ENCODE results near the gene USP6.
"Not testable (repeated sequence)": the region's sequence is repeated elsewhere in the genome, so short reads cannot be mapped to it uniquely, and the experiment has no call there.

Gene USP6

GRCh38 chr17:5135726-5136579, 20.1 kb downstream of the USP6 start:
- DNase-seq (ENCODE audit: low read depth): no peak

DNA sequence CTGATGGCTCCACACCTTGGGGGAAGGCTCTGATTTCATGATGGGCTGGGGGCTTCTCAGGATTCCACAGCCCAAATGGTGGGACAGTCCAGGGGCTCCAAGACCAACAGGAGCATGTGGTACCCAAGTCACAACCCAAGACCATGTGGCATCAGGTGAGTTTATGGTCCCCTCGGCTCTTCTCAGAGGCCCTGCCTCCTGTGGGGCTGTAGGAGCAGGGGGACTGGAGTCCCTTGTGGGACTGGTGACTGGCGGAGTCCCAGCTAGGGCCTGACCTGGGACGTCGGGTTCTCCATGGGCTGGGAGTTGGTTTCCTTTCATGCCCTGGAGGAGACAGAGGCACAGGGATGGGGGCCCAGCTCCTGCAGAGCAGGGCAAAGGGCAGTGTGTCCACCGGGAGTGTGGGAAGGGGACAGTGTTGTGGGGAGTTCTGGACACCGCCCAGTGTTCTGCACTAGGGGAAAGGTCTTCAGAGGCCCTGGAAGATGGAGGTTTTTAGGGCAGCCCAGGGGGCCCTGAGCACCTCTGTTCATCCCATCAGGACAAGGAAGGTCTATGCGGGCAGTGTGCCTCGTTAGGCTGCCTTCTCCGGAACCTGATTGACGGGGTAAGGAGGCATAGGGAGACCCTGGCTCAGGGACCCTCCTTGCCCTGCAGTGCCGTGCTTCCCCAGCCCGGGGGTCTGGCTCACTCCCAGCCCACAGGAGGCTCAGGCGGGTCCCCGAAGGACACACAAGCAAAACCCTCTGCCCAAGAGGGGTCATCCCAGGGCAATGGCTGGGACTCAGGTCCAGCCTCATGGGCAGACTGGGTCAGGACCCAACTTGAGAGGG, 21.0 kb downstream of the USP6 start:
- not testable (repeated sequence) for DNase-seq (ENCODE audit: low read depth)

- not testable (repeated sequence) for DNase-seq (ENCODE audit: low read depth)
These were observed 21.8 kb downstream of the USP6 start for GRCh38 chr17:5137511-5138197.

DNA sequence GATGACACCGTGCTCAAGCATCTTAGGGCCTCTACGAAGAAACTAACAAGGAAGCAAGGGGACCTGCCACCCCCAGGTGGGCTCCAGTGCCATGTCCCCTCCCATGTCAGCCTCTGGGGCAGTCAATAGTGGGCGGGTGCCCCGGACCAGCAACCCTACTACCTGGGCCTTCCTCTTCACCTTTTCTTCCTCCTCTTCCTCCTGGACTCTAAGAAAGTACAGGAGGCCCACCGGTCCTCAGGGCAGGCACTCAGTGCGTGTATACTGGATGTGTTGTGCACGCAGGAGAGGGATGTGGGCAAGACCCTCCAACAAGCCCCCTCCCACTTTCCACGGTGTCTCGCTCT, 22.3 kb downstream of the USP6 start:
- DNase-seq (ENCODE audit: low read depth): not testable (repeated sequence)

DNA sequence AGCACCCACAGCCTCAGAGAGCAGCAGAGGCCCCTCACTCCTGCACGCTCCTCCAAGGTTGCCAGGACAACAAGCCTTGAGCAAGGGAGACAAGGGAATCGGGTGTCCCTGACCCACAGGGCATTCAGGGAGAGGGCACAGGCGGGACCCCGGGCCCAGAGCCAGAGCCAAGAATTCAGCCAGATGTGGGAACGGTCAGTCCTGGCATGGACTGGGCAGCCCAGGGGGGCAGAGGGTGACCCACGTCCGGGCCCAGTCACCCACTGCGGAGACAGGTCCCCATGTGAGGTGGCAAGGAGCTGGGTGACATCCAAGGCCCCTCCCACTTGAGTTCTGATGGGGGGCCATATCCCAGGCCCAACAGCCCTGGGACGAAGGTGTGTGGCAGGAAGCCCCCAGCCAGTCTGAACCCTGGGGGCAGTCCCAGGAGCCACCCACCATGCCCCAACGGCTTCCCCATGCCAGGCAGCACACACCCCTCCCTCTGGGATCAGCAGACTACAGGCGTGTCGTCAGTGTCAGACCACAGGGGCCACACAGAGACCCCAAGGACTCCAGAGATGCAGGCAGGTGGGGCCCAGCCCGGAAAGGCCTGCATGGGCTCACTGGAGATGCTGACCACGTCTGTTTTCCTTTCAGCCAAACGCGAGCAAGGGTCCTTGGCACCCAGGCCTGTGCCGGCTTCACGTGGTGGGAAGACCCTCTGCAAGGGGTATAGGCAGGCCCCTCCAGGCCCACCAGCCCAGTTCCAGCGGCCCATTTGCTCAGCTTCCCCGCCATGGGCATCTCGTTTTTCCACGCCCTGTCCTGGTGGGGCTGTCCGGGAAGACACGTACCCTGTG, 23.0 kb downstream of the USP6 start:
- DNase-seq (ENCODE audit: low read depth): no peak

GRCh38 chr17:5139458-5139732, 23.6 kb downstream of the USP6 start:
- no peak for DNase-seq (ENCODE audit: low read depth)

DNA sequence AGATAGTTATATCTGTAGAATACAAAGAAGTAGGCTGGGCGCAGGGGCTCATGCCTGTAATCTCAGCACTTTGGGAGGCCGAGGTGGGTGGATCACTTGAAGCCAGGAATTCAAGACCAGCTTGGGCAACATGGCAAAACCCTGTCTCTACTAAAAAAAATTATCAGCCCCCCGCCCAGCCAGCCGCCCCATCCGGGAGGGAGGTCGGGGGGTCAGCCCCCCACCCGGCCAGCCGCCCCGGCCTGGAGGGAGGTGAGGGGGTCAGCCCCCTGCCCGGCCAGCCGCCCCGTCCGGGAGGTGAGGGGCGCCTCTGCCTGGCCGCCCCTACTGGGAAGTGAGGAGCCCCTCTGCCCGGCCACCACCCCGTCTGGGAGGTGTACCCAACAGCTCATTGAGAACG, 27.0 kb downstream of the USP6 start:
- not testable (repeated sequence) for DNase-seq (ENCODE audit: low read depth)

DNA sequence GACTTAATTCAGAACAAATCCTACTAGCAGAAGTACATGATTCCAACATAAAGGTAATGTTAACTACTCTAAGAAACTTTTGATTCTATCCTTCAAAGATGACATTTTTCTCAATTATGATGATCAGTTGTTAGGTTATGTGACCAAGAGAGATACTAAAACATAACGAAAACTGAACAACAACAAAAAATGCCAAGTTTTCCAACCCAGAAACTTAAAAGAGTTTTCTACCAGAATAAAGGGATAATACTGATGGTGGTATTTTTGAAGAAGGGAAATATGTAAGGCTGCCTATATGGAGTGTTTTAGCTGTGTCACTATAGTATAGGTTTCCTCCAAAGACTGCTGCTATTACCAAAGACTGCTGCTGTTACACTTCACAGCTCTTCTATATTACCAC, 30.3 kb downstream of the USP6 start:
- not testable (repeated sequence) for DNase-seq (ENCODE audit: low read depth)

DNA sequence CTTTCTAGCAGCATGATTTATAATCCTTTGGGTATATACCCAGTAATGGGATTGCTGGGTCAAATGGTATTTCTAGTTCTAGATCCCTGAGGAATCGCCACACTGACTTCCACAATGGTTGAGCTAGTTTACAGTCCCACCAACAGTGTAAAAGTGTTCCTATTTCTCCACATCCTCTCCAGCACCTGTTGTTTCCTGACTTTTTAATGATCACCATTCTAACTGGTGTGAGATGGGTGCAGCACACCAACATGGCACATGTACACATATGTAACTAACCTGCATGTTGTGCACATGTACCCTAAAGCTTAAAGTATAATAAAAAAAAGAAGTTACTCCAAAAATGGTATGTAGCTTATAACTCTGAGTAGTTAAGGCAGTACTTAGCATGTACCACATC, 44.9 kb downstream of the USP6 start:
- not testable (repeated sequence) for DNase-seq (ENCODE audit: low read depth)

- DNase-seq (ENCODE audit: low read depth): not testable (repeated sequence)
These were observed 46.0 kb downstream of the USP6 start for GRCh38 chr17:5161793-5162192.

- DNase-seq (ENCODE audit: low read depth): no peak
These were observed 48.6 kb downstream of the USP6 start for GRCh38 chr17:5164436-5164835.

DNA sequence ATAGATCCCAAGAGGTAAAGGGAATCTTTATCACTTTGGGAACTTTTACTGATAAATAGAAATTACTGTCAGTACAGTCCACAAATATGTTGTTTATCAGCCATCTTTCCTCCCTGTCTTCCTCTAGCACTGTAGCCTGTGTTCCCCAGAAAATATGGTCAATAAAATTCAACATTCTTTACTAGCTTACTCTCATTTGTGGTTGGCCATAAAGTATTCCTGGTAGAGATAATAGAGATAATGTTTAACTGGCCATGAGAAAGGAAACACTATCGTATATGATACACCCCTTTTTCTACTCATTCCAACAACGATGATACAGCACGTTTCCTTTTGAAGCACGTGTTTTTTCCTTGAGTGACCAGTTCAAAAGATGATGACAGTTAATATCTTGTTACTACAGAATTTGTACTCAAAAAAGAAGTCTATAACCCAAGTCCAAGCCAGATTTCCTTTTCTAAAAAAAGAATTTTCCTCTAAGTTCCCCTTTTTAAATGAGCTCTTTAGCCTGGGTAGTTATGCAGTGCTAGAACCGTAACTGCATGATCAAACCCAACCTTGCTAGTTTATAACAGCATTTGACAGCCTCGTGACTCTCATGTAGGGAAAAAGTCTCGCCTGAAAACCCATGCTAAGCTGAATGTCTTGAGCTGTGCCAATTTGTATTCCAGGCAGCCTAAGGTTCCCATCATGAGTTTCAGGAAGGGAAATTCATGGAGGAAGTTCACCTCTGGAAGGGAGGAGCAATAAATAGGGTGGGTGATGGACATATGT, 50.1 kb downstream of the USP6 start:
- DNase-seq (ENCODE audit: low read depth): peak; percentile 79

GRCh38 chr17:5175027-5175426, 59.2 kb downstream of the USP6 start:
- not testable (repeated sequence) for DNase-seq (ENCODE audit: low read depth)

- DNase-seq (ENCODE audit: low read depth): no peak
These were observed 63.2 kb downstream of the USP6 start for GRCh38 chr17:5179003-5179402.

DNA sequence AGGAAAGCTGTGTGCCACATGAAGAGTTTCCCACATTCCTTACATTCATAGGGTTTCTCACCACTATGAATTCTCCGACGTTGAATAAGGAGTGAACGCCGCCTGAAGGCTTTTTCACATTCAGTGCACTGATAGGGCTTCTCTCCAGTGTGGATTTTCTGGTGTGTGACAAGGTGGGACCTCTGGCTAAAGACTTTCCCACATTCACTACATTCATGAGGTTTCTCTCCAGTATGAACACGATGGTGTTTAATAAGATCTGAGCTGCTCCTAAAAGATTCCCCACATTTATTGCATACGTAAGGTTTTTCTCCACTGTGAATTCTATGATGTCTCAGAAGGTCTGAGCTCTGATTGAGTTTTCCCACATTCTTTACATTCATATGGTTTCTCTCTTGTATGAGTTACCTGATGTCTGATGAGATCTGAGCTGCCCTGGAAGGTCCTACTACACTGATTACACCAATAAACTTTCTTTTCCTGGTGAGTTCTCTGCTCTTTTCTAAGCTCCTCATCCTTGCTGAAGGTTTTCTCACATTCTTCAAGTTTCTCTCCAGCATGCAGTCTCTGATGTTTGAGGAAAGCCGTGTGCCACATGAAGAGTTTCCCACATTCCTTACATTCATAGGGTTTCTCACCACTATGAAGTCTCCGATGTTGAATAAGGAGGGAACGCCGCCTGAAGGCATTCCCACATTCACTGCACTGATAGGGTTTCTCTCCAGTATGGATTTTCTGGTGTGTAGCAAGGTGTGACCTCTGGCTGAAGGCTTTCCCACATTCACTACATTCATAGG, 65.9 kb downstream of the USP6 start:
- no peak for DNase-seq (ENCODE audit: low read depth)

GRCh38 chr17:5182597-5183409, 67.0 kb downstream of the USP6 start:
- DNase-seq (ENCODE audit: low read depth): no peak

- no peak for DNase-seq (ENCODE audit: low read depth)
These were observed 67.6 kb downstream of the USP6 start for GRCh38 chr17:5183410-5183793.

DNA sequence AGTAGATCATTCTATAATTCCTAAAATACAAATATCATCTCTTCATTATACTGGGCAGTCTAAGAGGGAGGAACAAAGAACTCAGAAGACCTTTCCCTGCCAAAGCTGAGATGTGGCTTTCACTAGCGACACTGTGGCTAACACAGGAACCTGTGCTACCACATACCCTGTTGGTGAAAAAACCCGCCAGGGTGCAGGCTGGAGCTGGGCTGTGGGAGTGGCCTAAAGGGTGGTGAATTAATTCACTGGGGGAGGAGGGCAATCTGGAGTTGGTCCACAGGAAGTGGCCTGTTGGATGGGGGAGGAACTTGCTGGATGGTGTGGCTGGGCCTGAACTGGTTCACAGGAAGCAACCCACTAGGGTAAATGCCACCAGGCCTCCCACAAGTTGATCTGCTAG, 68.5 kb downstream of the USP6 start:
- DNase-seq (ENCODE audit: low read depth): no peak

All from ELR (cell line).